GM12864 (cell line): ENCODE results near the gene FZD10.

Source experiments
- DNase-seq: peaks from one replicate; pipeline ENCODE4 v3.0.0-alpha.2; 2011; ENCODE audit warnings: low read depth
- H3K4me3 ChIP-seq: 2 replicates; pipeline ENCODE4 v1.5.1; 2011; ENCODE audit warnings: mild to moderate bottlenecking, low read depth, low read length, control low read depth
- CTCF ChIP-seq: IDR thresholded peaks from 2 replicates; pipeline ENCODE4 v1.5.1; 2011; ENCODE audit warnings: low read depth, mild to moderate bottlenecking, moderate library complexity, low read length, control low read depth, inconsistent platforms; ENCODE audit errors: missing control alignments

The FZD10 gene

DNA sequence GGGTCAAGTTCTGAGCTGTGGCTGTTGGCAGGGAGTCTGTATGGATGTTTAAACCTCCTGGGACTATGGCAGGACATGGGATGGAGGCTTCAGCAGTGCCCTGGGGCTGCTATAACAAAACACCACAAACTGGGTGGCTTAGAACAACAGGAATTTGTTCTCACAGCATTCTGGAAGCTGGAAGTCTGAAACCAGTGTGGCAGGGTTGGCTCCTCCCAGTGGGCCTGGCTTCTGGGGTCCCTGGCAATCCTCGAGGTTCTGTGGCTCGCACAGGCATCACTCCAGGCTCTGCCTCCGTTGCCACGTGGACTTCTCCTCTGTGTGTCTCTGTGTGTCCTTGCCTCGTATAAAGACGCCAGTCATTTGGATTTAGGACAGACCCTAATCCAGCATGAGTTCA is 39.9 kb downstream of the FZD10 start:
- H3K4me3 ChIP-seq = no peak overlapping the region
- DNase-seq = no peak
- no peak for TF ChIP-seq CTCF

- no peak overlapping the region for H3K4me3 ChIP-seq
- TF ChIP-seq CTCF = no peak
- no peak for DNase-seq
Measured at GRCh38 chr12:130203151-130203550, 40.9 kb downstream of the FZD10 start.

DNA sequence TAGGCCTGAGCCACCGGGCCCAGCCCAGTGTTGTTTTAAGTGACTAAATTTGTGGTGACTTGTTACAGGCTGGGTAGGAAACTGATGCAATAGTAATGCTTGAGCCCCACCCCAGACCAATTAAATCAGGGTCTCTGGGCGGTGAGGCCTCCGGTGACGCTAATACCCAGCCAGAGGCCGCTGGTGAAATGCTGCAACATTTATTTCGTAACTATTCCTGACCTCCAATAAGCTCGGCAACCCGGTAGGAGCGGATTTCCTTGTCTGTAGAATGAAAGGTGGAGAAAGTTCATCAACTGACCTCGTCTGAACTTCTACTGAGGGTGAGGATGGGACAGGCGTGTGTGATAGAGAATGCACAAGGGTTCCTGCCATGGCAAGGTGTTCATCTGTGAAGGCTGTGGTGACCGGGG is 42.3 kb downstream of the FZD10 start:
- no peak for TF ChIP-seq CTCF
- no peak for DNase-seq
- no peak overlapping the region for H3K4me3 ChIP-seq

DNA sequence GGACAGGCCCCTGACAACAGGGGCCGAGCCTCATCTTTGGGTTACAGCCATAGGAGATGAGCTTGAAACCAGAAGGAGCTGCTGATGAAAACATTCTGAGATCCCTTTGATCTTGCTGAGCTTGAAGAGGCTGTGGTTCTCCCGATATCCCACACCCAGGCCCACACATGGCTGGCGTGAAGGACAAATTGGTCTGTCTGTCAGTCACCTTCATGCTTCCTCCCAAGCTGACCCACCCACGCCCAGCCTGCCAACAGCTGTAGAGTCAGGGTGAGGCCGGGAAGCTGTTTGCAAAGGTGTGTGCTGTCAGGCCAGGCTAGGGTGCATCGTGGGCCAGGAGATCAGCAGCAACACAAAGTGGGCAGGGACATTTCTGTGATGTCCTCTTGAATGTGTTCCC is 43.2 kb downstream of the FZD10 start:
- no peak for DNase-seq
- TF ChIP-seq CTCF = no peak
- H3K4me3 ChIP-seq = no peak overlapping the region

DNA sequence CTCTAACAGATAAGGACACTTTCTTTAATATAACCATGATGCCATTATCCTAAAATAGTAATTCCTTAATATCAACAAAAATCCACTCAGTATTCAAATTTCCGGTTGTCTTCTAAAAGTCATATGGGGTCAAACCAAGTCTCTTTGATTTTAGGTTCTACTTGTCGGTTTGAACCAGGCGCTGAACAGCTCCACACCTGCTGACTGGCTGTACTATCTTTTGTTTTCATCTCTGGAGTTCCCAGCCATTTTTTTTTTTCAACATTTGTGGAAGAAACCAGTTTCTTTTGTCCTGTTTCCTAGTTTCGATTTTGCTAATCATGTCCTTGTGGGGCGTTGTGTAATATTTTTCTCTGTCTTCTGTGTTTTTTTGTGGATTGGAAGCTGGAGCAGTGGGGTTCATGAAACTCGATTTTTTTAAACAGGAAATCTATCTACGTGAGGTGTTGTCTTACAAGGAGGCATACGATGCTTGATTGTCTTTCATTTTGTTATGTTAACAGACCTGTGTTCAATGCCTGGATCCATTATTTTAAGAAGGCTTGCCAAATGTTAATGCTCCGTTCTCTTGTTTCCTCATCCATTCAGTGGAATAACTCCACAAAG is 50.2 kb downstream of the FZD10 start:
- H3K4me3 ChIP-seq = no peak overlapping the region
- no peak for DNase-seq
- no peak for TF ChIP-seq CTCF

DNA sequence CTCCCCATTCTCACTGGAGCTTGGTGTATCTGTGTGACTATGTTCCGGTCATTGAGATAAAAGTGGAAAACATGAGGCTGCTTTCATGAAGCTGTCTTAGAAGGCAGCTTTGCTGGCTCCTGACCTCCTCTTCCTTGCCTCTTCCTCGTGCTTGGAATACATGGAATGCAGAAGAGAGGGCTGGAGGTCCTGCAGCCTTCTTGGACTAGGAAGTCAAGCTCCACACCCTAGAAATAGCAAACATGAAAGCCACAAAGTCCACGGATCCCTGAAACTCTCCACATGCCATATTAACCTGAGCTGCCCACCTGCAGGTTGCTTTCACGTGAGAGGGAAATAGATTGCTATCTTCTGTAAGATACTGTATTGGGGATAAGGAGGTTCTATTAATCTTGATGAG is 51.0 kb downstream of the FZD10 start:
- no peak for TF ChIP-seq CTCF
- no peak overlapping the region for H3K4me3 ChIP-seq
- no peak for DNase-seq

- H3K4me3 ChIP-seq = no peak overlapping the region
- no peak for DNase-seq
Measured at GRCh38 chr12:130214686-130215395, 52.6 kb downstream of the FZD10 start.

More at GRCh38 chr12:130214686-130215395, 52.6 kb downstream of the FZD10 start:
- no peak for TF ChIP-seq CTCF
